Endothelial cell of umbilical vein (primary cell): ENCODE measurements around the gene BRD3.

Experiments
- EZH2 ChIP-seq: IDR thresholded peaks from 2 replicates; pipeline ENCODE4 v1.6.1; 2012; ENCODE audit warnings: borderline replicate concordance, low read depth, mild to moderate bottlenecking, moderate library complexity, low read length, inconsistent platforms; ENCODE audit not compliant: severe bottlenecking
- JUN ChIP-seq: IDR thresholded peaks from 2 replicates; pipeline ENCODE4 v1.6.1; 2011; ENCODE audit warnings: borderline replicate concordance, low read depth; ENCODE audit not compliant: insufficient read length, insufficient read depth
- MYC ChIP-seq: IDR thresholded peaks from one replicate; pipeline ENCODE4 v1.6.1; 2011; ENCODE audit warnings: mild to moderate bottlenecking, low read depth, low read length
- POLR2A ChIP-seq: IDR thresholded peaks from 2 replicates; pipeline ENCODE4 v1.6.1; 2012; ENCODE audit warnings: low read depth, mild to moderate bottlenecking, control low read depth, low read length
- POLR2AphosphoS5 ChIP-seq: IDR thresholded peaks from 2 replicates; pipeline ENCODE4 v1.6.1; 2012; ENCODE audit warnings: low read depth, mild to moderate bottlenecking, control low read depth, low read length, moderate library complexity; ENCODE audit not compliant: insufficient read depth
- TF ChIP-seq, protein P1 (sequence below), 2 donors: IDR thresholded peaks; 1 replicate in 1 of 2; 2 replicates in 1 of 2; pipeline ENCODE4 v1.5.1; 2011; ENCODE audit warnings: low read length in 2 of 2, mild to moderate bottlenecking in 2 of 2, moderate library complexity in 2 of 2, control low read depth in 1 of 2, inconsistent platforms in 1 of 2, low read depth in 1 of 2; ENCODE audit not compliant: insufficient read depth in 1 of 2; ENCODE audit errors: extremely low read depth in 1 of 2

DNA sequence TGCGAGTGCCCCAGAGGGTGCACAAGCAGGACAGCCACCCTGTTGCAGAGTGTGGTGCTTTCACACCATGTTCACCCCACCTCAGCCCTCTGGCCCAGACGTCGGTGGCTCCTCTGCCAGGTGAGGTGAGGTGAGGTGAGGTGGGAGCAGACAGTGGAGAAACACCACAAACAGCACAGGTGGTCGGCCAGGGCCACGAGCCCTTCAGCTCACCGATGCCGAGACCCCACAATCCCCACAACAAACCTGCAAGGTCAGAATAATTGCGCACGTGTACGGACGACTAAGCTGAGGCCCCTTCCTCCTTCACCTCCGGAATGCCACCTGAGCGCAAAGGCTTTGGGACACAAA lies 10.5 kb downstream of the BRD3 start:
- TF ChIP-seq POLR2AphosphoS5 (no peak), POLR2A (no peak), EZH2 (no peak), JUN (no peak), MYC (no peak)
- TF ChIP-seq, protein P1, sequence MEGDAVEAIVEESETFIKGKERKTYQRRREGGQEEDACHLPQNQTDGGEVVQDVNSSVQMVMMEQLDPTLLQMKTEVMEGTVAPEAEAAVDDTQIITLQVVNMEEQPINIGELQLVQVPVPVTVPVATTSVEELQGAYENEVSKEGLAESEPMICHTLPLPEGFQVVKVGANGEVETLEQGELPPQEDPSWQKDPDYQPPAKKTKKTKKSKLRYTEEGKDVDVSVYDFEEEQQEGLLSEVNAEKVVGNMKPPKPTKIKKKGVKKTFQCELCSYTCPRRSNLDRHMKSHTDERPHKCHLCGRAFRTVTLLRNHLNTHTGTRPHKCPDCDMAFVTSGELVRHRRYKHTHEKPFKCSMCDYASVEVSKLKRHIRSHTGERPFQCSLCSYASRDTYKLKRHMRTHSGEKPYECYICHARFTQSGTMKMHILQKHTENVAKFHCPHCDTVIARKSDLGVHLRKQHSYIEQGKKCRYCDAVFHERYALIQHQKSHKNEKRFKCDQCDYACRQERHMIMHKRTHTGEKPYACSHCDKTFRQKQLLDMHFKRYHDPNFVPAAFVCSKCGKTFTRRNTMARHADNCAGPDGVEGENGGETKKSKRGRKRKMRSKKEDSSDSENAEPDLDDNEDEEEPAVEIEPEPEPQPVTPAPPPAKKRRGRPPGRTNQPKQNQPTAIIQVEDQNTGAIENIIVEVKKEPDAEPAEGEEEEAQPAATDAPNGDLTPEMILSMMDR (IDR thresholded peaks at IDR 0.05; ENCODE audit: extremely low read depth in 1 of 2, insufficient read depth in 1 of 2, low read depth in 1 of 2, low read length in 2 of 2) = no peak
